Measurements from ENCODE around the gene PKM. TPM values are rescaled to one million over a fixed set of nuclear protein-coding genes. Genes with fewer than 3 reads are reported as not detected.

PKM gene
- total and polyA plus RNA-seq, 2 donors (not counting 3 experiments of a cell fraction or from before 2014, with no cell fraction given): 689 to 968 TPM

GRCh38 chr15:72238586-72238985 is 7.6 kb upstream of the PKM start:
- Histone ChIP-seq H3K27me3 (ENCODE audit: control insufficient read depth in 2 of 2, insufficient read depth in 2 of 2, low read length in 2 of 2) (no peaks in the 10 kb centered on the region), H3K9ac (replicated peaks; ENCODE audit: extremely low read depth, insufficient read depth, low read length) (no peak overlapping the region), H3K4me1 (ENCODE audit: control insufficient read depth, extremely low read depth, insufficient read depth, low read length) (peaks cover 18% of the 10 kb centered on the region), H3K9me1 (replicated peaks; ENCODE audit: control insufficient read depth, extremely low read depth, insufficient read depth, low read length) (no peaks in the 10 kb centered on the region), H4K20me1 (replicated peaks; ENCODE audit: control insufficient read depth, extremely low read depth, insufficient read depth, low read length) (no peaks in the 10 kb centered on the region), H3K4me3 (replicated peaks in 1 of 3; ENCODE audit: insufficient read depth in 1 of 3, low read depth in 1 of 3, low read length in 3 of 3) (no peak overlapping the region), H3K79me2 (ENCODE audit: control insufficient read depth, insufficient read depth, low read length) (no peaks in the 10 kb centered on the region), H3K27ac (ENCODE audit: insufficient read depth, low read depth, low read length) (no peak overlapping the region), H2AFZ (ENCODE audit: low read depth, low read length) (no peak overlapping the region), H3K36me3 (ENCODE audit: control insufficient read depth in 2 of 2, extremely low read depth in 1 of 2, insufficient read depth in 2 of 2, low read length in 2 of 2) (peaks cover 0 to 15% of the 10 kb centered on the region in 2 experiments), H3K9me3 (replicated peaks; ENCODE audit: control insufficient read depth, insufficient read depth, low read length) (no peaks in the 10 kb centered on the region), H3K4me2 (ENCODE audit: insufficient read depth, low read length) (no peak overlapping the region)
- CTCF ChIA-PET: interaction anchor here (0.9 to 1.7 kb wide), 2 partner anchors 11 to 39 kb away, joined by 3 to 13 read pairs; no protein-coding TSS in a partner anchor
- intact Hi-C loops (cut with micrococcal nuclease) (loop anchor here (10.0 kb wide), 1 partner anchor 944 kb away; no protein-coding TSS in a partner anchor), dilution Hi-C loops (cut with MboI; ENCODE audit: extremely low pct_ligation_motif_present, low sequenced_read_pairs) (no loop called here)
- POLR2A ChIA-PET: interaction anchor here (0.6 kb wide), 1 partner anchor 9 kb away, joined by 5 read pairs; no protein-coding TSS in a partner anchor
- DNase-seq (ENCODE audit: low read depth, low spot score) (no peak), FAIRE-seq (no peak)
- no peak for TF ChIP-seq POLR2AphosphoS5 (IDR thresholded peaks at IDR 0.05; ENCODE audit: insufficient read depth, low read depth, low read length)
- no peak for TF ChIP-seq EZH2 (IDR thresholded peaks at IDR 0.05; ENCODE audit: borderline replicate concordance, low read depth, low read length, severe bottlenecking)
- no TSS peak for BruUV-seq (replicated peaks)

DNA sequence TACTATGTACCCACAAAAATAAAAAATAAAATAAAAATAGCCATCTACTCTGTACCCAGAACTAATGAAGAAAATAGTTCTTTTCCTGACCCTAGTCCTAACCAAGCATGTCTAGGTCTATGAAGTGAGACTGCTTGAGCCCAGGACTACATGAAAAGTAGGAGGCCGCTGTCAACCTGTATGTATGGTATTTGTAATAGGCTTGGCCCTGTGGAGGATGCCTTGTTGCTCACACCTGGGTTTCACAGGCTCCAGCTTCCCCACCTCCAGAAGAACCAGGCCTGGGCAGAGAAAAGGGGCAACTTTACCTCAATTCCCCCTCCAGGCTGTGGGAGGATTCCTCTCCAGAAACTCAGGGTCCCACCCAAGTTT is 6.8 kb upstream of the PKM start:
- ChIA-PET CTCF (interaction anchor here (1.0 to 1.7 kb wide), 3 partner anchors 10 to 38 kb away, joined by 3 to 13 read pairs (median 4); no protein-coding TSS in a partner anchor), POLR2A (interaction anchor here (0.6 to 1.1 kb wide), 2 partner anchors 11 to 26 kb away, joined by 3 to 4 read pairs; no protein-coding TSS in a partner anchor)
- H3K4me3 ChIP-seq (replicated peaks in 1 of 3; ENCODE audit: insufficient read depth in 1 of 3, low read depth in 1 of 3, low read length in 3 of 3): no peak overlapping the region
- H4K20me1 ChIP-seq (replicated peaks; ENCODE audit: control insufficient read depth, extremely low read depth, insufficient read depth, low read length): no peaks in the 10 kb centered on the region
- peaks cover 20% of the 10 kb centered on the region for H3K4me1 ChIP-seq (ENCODE audit: control insufficient read depth, extremely low read depth, insufficient read depth, low read length)
- peak overlapping the region; percentile 49 for H3K9ac ChIP-seq (replicated peaks; ENCODE audit: extremely low read depth, insufficient read depth, low read length)
- H3K9me1 ChIP-seq (replicated peaks; ENCODE audit: control insufficient read depth, extremely low read depth, insufficient read depth, low read length): no peaks in the 10 kb centered on the region
- FAIRE-seq (no peak), DNase-seq (ENCODE audit: low read depth, low spot score) (no peak)
- H3K4me2 ChIP-seq (ENCODE audit: insufficient read depth, low read length): peak overlapping the region; percentile 83
- H3K27ac ChIP-seq (ENCODE audit: insufficient read depth, low read depth, low read length): peak overlapping the region; percentile 85
- H3K36me3 ChIP-seq (ENCODE audit: control insufficient read depth in 2 of 2, extremely low read depth in 1 of 2, insufficient read depth in 2 of 2, low read length in 2 of 2): peaks cover 0 to 15% of the 10 kb centered on the region in 2 experiments
- no peaks in the 10 kb centered on the region for H3K9me3 ChIP-seq (replicated peaks; ENCODE audit: control insufficient read depth, insufficient read depth, low read length)
- no peak for TF ChIP-seq GATA2 (IDR thresholded peaks at IDR 0.05; ENCODE audit: insufficient read depth, insufficient read length, low read depth, low read length)
- no peak for TF ChIP-seq FOS (IDR thresholded peaks at IDR 0.05; ENCODE audit: borderline replicate concordance, insufficient read depth, low read length)
- no peak for TF ChIP-seq EZH2 (IDR thresholded peaks at IDR 0.05; ENCODE audit: borderline replicate concordance, low read depth, low read length, severe bottlenecking)
- no peak for TF ChIP-seq POLR2A (IDR thresholded peaks at IDR 0.05; ENCODE audit: low read depth, low read length)
- H2AFZ ChIP-seq (ENCODE audit: low read depth, low read length): peak overlapping the region; percentile 88
- H3K27me3 ChIP-seq (ENCODE audit: control insufficient read depth in 2 of 2, insufficient read depth in 2 of 2, low read length in 2 of 2): no peaks in the 10 kb centered on the region
- BruUV-seq (replicated peaks): TSS peak; percentile 89
- dilution Hi-C loops (cut with MboI; ENCODE audit: extremely low pct_ligation_motif_present, low sequenced_read_pairs): no loop called here
- no peaks in the 10 kb centered on the region for H3K79me2 ChIP-seq (ENCODE audit: control insufficient read depth, insufficient read depth, low read length)
- intact Hi-C loops (cut with micrococcal nuclease): loop anchor here (1.0 to 10.0 kb wide), 2 partner anchors 11 to 943 kb away; no protein-coding TSS in a partner anchor
